OCI-LY1 (cell line): Measurements from ENCODE around the gene CYB5R2.

Source experiments
- H2AFZ ChIP-seq: fragments of 200-600 bp; sonication (generic), shearing (Covaris generic); 2 replicates; pipeline ENCODE4 v1.6.0; 2014; ENCODE audit warnings: antibody characterized with exemption, mild to moderate bottlenecking, low read length
- H3F3A ChIP-seq: fragments of 200-600 bp; sonication (generic), shearing (Covaris generic); 2 replicates; pipeline ENCODE4 v1.6.0; 2014; ENCODE audit warnings: mild to moderate bottlenecking, antibody characterized with exemption, low read length, moderate library complexity; ENCODE audit not compliant: insufficient read depth
- H3K27ac ChIP-seq: fragments of 200-600 bp; sonication (generic); 2 replicates; pipeline ENCODE4 v1.5.1; 2014; ENCODE audit warnings: low read length, mixed run types, mild to moderate bottlenecking, low read depth; ENCODE audit not compliant: poor library complexity, severe bottlenecking
- H3K27me3 ChIP-seq: fragments of 200-600 bp; sonication (generic); 2 replicates; pipeline ENCODE4 v1.6.0; 2014; ENCODE audit warnings: antibody characterized with exemption, mild to moderate bottlenecking, low read length, moderate library complexity; ENCODE audit not compliant: insufficient read depth
- H3K36me3 ChIP-seq: fragments of 200-600 bp; sonication (generic); 2 replicates; pipeline ENCODE4 v1.6.1; 2014; ENCODE audit warnings: mild to moderate bottlenecking, antibody characterized with exemption, low read length, moderate library complexity, mixed read lengths; ENCODE audit not compliant: insufficient read depth
- H3K4me1 ChIP-seq: fragments of 200-600 bp; sonication (generic); 2 replicates; pipeline ENCODE4 v1.5.1; 2014; ENCODE audit warnings: mild to moderate bottlenecking, low read length, moderate library complexity; ENCODE audit not compliant: insufficient read depth, severe bottlenecking
- H3K4me2 ChIP-seq: fragments of 200-600 bp; sonication (generic), shearing (Covaris generic); 2 replicates; pipeline ENCODE4 v1.6.1; 2014; ENCODE audit warnings: low read length
- H3K4me3 ChIP-seq: fragments of 200-600 bp; sonication (generic); 2 replicates; pipeline ENCODE4 v1.5.1; 2014; ENCODE audit warnings: low read length, low read depth, mild to moderate bottlenecking, mixed read lengths; ENCODE audit not compliant: poor library complexity, severe bottlenecking
- H3K79me2 ChIP-seq: fragments of 200-600 bp; shearing (Covaris generic); 2 replicates; pipeline ENCODE4 v1.6.1; 2016; ENCODE audit warnings: mixed run types, low read length, mixed read lengths; ENCODE audit not compliant: insufficient read depth
- H3K9ac ChIP-seq: fragments of 200-600 bp; sonication (generic), shearing (Covaris generic); 2 replicates; pipeline ENCODE4 v1.6.1; 2014; ENCODE audit warnings: mild to moderate bottlenecking, low read length, mixed read lengths
- H3K9me2 ChIP-seq: fragments of 200-600 bp; sonication (generic), shearing (Covaris generic); 2 replicates; pipeline ENCODE4 v1.6.1; 2014; ENCODE audit warnings: low read depth, mild to moderate bottlenecking, low read length, mixed read lengths
- H3K9me3 ChIP-seq: fragments of 200-600 bp; shearing (Covaris generic); 2 replicates; pipeline ENCODE4 v1.6.1; 2014; ENCODE audit warnings: low read length, mixed read lengths
- H4K20me1 ChIP-seq: fragments of 200-600 bp; sonication (generic), shearing (Covaris generic); 2 replicates; pipeline ENCODE4 v1.6.0; 2016; ENCODE audit warnings: mild to moderate bottlenecking, low read length; ENCODE audit not compliant: insufficient read depth
- EZH2 ChIP-seq: fragments of 200-600 bp; sonication (generic), shearing (Covaris generic); IDR thresholded peaks from 2 replicates; pipeline ENCODE4 v1.8.0; 2017; ENCODE audit warnings: borderline replicate concordance, mixed run types, mild to moderate bottlenecking, antibody characterized with exemption, low read length, moderate library complexity, mixed read lengths
- TF ChIP-seq, protein P1 (sequence below): fragments of 200-600 bp; sonication (generic), shearing (Covaris generic); IDR thresholded peaks from 2 replicates; pipeline ENCODE4 v1.5.1; 2017; ENCODE audit warnings: mild to moderate bottlenecking, antibody characterized with exemption, low read length, moderate library complexity, mixed read lengths

CYB5R2 gene

DNA sequence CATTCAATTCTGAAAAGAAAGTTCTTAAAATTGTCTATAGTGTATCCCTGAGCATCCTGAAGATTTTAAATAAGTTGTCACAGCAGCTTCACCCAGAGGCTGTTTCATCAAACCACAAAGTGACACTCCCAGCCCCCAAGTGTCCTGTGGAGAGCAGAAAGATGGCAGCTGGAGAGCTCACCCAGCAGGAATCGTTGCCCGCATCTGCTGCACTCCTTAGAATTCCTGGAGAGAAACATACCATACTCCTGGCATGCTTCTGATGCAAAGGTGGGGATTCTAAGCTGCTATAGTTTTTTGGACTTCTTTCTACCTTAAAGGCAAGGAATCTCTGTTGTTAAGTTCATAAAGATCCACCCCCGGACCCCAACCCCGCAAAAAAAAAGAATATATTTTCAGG, 13.5 kb upstream of the CYB5R2 start:
- no peaks in the 10 kb centered on the region for H3F3A ChIP-seq
- TF ChIP-seq, protein P1, sequence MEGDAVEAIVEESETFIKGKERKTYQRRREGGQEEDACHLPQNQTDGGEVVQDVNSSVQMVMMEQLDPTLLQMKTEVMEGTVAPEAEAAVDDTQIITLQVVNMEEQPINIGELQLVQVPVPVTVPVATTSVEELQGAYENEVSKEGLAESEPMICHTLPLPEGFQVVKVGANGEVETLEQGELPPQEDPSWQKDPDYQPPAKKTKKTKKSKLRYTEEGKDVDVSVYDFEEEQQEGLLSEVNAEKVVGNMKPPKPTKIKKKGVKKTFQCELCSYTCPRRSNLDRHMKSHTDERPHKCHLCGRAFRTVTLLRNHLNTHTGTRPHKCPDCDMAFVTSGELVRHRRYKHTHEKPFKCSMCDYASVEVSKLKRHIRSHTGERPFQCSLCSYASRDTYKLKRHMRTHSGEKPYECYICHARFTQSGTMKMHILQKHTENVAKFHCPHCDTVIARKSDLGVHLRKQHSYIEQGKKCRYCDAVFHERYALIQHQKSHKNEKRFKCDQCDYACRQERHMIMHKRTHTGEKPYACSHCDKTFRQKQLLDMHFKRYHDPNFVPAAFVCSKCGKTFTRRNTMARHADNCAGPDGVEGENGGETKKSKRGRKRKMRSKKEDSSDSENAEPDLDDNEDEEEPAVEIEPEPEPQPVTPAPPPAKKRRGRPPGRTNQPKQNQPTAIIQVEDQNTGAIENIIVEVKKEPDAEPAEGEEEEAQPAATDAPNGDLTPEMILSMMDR: no peak
- no peak for TF ChIP-seq EZH2
- H3K4me2 ChIP-seq: no peak overlapping the region

DNA sequence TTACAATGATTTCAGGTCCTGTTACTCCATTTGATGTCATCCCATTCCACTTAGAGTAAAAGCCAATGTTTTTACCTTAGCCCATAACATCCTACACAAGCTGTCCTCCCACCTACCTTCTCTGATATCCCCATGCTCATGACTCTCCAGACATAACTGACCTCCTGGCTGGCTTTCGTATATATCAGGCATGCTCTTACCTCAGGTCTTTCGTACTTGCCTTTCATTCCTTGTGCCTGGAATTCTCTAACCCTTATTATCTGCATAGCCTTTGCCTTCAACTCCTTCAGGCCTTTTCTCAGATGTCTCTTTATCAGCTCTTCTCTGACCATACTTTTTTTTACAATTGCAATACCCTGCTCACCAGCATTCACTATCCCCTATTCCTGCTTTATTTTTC, 10.3 kb upstream of the CYB5R2 start:
- Histone ChIP-seq H3K9me2 (no peaks in the 10 kb centered on the region), H3K9ac (no peak overlapping the region), H3K4me2 (no peak overlapping the region), H3K4me3 (no peak overlapping the region), H3K4me1 (no peaks in the 10 kb centered on the region), H3F3A (no peaks in the 10 kb centered on the region), H3K36me3 (no peaks in the 10 kb centered on the region), H4K20me1 (no peaks in the 10 kb centered on the region), H3K79me2 (no peaks in the 10 kb centered on the region), H3K27me3 (no peaks in the 10 kb centered on the region), H3K27ac (no peak overlapping the region), H2AFZ (no peak overlapping the region), H3K9me3 (no peaks in the 10 kb centered on the region)
- TF ChIP-seq, protein P1: no peak
- no peak for TF ChIP-seq EZH2

More for the DNA sequence above, 13.5 kb upstream of the CYB5R2 start:
- no peak overlapping the region for H3K27ac ChIP-seq
- H3K4me3 ChIP-seq: no peak overlapping the region
- H4K20me1 ChIP-seq: no peaks in the 10 kb centered on the region
- no peak overlapping the region for H3K9ac ChIP-seq
- no peaks in the 10 kb centered on the region for H3K27me3 ChIP-seq
- H3K36me3 ChIP-seq: no peaks in the 10 kb centered on the region
- H3K79me2 ChIP-seq: no peaks in the 10 kb centered on the region
- no peaks in the 10 kb centered on the region for H3K4me1 ChIP-seq
- H3K9me2 ChIP-seq: no peaks in the 10 kb centered on the region
- no peak overlapping the region for H2AFZ ChIP-seq
- no peaks in the 10 kb centered on the region for H3K9me3 ChIP-seq

DNA sequence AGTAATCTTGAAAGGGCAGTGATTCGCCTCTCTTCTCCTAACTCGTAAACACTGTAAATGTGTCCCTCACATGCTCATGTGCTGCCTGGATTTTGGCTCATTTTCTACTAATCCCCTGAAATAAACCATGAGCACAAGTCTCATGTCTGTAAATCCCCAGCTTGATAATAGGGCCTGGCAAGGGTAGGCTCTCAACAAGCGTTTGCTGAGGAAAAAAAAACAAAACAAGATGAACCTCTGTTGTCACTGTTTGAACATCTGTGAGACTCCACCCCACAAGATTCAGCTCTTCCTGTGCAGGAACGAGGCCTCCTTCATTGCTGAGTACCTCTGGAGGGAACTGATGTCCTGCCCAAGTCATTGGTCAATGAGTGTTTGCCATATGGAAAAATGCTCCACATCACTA, 4.5 kb upstream of the CYB5R2 start:
- Histone ChIP-seq H4K20me1 (no peaks in the 10 kb centered on the region), H3K27ac (no peak overlapping the region), H3K9me2 (no peaks in the 10 kb centered on the region), H3K79me2 (no peaks in the 10 kb centered on the region), H3K4me1 (peaks cover 13% of the 10 kb centered on the region), H2AFZ (no peak overlapping the region), H3K9me3 (no peaks in the 10 kb centered on the region), H3K27me3 (no peaks in the 10 kb centered on the region; the same call in 1 of the 2 replicates), H3K4me2 (no peak overlapping the region), H3K4me3 (no peak overlapping the region), H3K9ac (no peak overlapping the region), H3F3A (no peaks in the 10 kb centered on the region), H3K36me3 (no peaks in the 10 kb centered on the region; the same call in 1 of the 2 replicates)
- TF ChIP-seq, protein P1: no peak
- no peak for TF ChIP-seq EZH2
